CD14-positive monocyte (primary cell): ENCODE results near the gene SLC25A45. TPM values are rescaled to one million over a fixed set of nuclear protein-coding genes. Genes with fewer than 3 reads are reported as not detected.

Experiments used
- DNase-seq, 3 donors: peaks; one replicate each; pipeline ENCODE4 v3.0.0-alpha.2; 2011 to 2022
- H2AFZ ChIP-seq: 2 replicates; pipeline ENCODE4 v1.6.0; 2012; ENCODE audit warnings: mild to moderate bottlenecking, low read depth, low read length, inconsistent platforms; ENCODE audit not compliant: insufficient read depth, poor library complexity, severe bottlenecking
- H3K27ac ChIP-seq, 2 donors: 1 replicate in 1 of 2; 2 replicates in 1 of 2; pipeline ENCODE4 v1.5.1; 2012 to 2013; ENCODE audit warnings: low read length in 2 of 2, control low read depth in 1 of 2, inconsistent platforms in 1 of 2, low read depth in 1 of 2, mild to moderate bottlenecking in 1 of 2
- H3K27me3 ChIP-seq, 2 donors: one replicate each; pipeline versions ENCODE4 v1.6.0 to v1.6.1; 2011 to 2013; ENCODE audit warnings: low read length in 2 of 2; ENCODE audit not compliant: control insufficient read depth in 2 of 2, insufficient read depth in 2 of 2
- H3K36me3 ChIP-seq, 2 donors: replicated peaks in 1 of 2; 1 replicate in 1 of 2; 2 replicates in 1 of 2; pipeline versions ENCODE4 v1.5.1 to v1.6.1; 2012 to 2013; ENCODE audit warnings: low read length in 2 of 2, control low read depth in 1 of 2, inconsistent platforms in 1 of 2, mild to moderate bottlenecking in 1 of 2; ENCODE audit not compliant: insufficient read depth in 2 of 2, control insufficient read depth in 1 of 2
- H3K4me1 ChIP-seq, 2 donors: 1 replicate in 1 of 2; 2 replicates in 1 of 2; pipeline versions ENCODE4 v1.5.1 to v1.6.1; 2012 to 2013; ENCODE audit warnings: low read length in 2 of 2, control low read depth in 1 of 2, inconsistent platforms in 1 of 2, mild to moderate bottlenecking in 1 of 2, moderate library complexity in 1 of 2; ENCODE audit not compliant: insufficient read depth in 2 of 2, control insufficient read depth in 1 of 2
- H3K4me2 ChIP-seq: replicated peaks from 2 replicates; pipeline ENCODE3; 2012; ENCODE audit warnings: low read length, moderate library complexity, mild to moderate bottlenecking; ENCODE audit not compliant: poor library complexity, severe bottlenecking; ENCODE audit errors: extremely low read depth
- H3K4me3 ChIP-seq, 3 experiments: fragments of 200-600 bp in 1 of 3; sonication (generic) in 1 of 3; replicated peaks in 1 of 3; 1 replicate in 2 of 3; 2 replicates in 1 of 3; pipeline ENCODE4 v1.5.1; 2011 to 2013; ENCODE audit warnings: low read length in 3 of 3, mild to moderate bottlenecking in 3 of 3, control low read depth in 2 of 3, low read depth in 2 of 3, inconsistent platforms in 1 of 3, moderate library complexity in 1 of 3
- H3K79me2 ChIP-seq: 2 replicates; pipeline ENCODE4 v1.6.0; 2012; ENCODE audit warnings: mild to moderate bottlenecking, control low read depth, inconsistent platforms, low read length, moderate library complexity; ENCODE audit not compliant: insufficient read depth
- H3K9ac ChIP-seq: 2 replicates; pipeline ENCODE4 v1.6.0; 2017; ENCODE audit warnings: low read length, mild to moderate bottlenecking; ENCODE audit not compliant: insufficient read depth, poor library complexity, severe bottlenecking
- H3K9me3 ChIP-seq, 2 donors: replicated peaks in 1 of 2; 1 replicate in 1 of 2; 2 replicates in 1 of 2; pipeline versions ENCODE4 v1.5.1 to v1.6.1; 2012 to 2013; ENCODE audit warnings: low read length in 2 of 2, control low read depth in 1 of 2; ENCODE audit not compliant: control insufficient read depth in 1 of 2, insufficient read depth in 1 of 2
- H4K20me1 ChIP-seq: 2 replicates; pipeline ENCODE4 v1.6.0; 2012; ENCODE audit warnings: mild to moderate bottlenecking, low read length, control low read depth, moderate library complexity; ENCODE audit not compliant: insufficient read depth
- H3K27ac Mint-ChIP-seq, 7 donors: one replicate each; pipeline ENCODE4 v1.8.0; 2020; ENCODE audit warnings: mild to moderate bottlenecking in 7 of 7, mixed read lengths in 7 of 7, moderate library complexity in 6 of 7, inconsistent platforms in 2 of 7
- H3K27me3 Mint-ChIP-seq, 3 donors: one replicate each; pipeline ENCODE4 v1.8.0; 2021 to 2022; ENCODE audit warnings: low read depth in 3 of 3, mild to moderate bottlenecking in 3 of 3, mixed read lengths in 3 of 3, moderate library complexity in 3 of 3, inconsistent platforms in 1 of 3
- H3K36me3 Mint-ChIP-seq, 2 donors: one replicate each; pipeline ENCODE4 v1.8.0; 2020; ENCODE audit warnings: mixed read lengths in 2 of 2, inconsistent platforms in 1 of 2, mild to moderate bottlenecking in 1 of 2
- H3K4me1 Mint-ChIP-seq: one replicate; pipeline ENCODE4 v1.8.0; 2020; ENCODE audit warnings: mild to moderate bottlenecking, mixed read lengths
- H3K4me3 Mint-ChIP-seq, 2 donors: one replicate each; pipeline ENCODE4 v1.8.0; 2020; ENCODE audit warnings: mild to moderate bottlenecking in 2 of 2, mixed read lengths in 2 of 2, moderate library complexity in 1 of 2
- H3K9me3 Mint-ChIP-seq, 7 donors: one replicate each; pipeline ENCODE4 v1.8.0; 2020 to 2022; ENCODE audit warnings: mixed read lengths in 7 of 7, mild to moderate bottlenecking in 6 of 7, moderate library complexity in 6 of 7, inconsistent platforms in 2 of 7
- CTCF ChIP-seq: fragments of 200-600 bp; IDR thresholded peaks from one replicate; pipeline ENCODE4 v1.8.0; 2022; ENCODE audit warnings: antibody characterized with exemption, mild to moderate bottlenecking
- WGBS: methylation state at CpG from one replicate; pipeline ENCODE4 v1.1.5; 2013; ENCODE audit warnings: missing lambda C conversion rate; ENCODE audit not compliant: insufficient coverage; 5-methylcytosine and 5-hydroxymethylcytosine counted together
- intact Hi-C, 2 donors: fragments of 100-400 bp; cut with micrococcal nuclease; formaldehyde crosslinking; loops; one replicate each; pipeline versions ENCODE4 v1.15.0 to v1.15.1; 2023
- polyA plus RNA-seq, 3 donors: library from polyadenylated mRNA; depleted of rRNA in 1 of 3; unstranded in 2 of 3; stranded (reverse) in 1 of 3; fragments of 300-500 nt in 2 of 3; fragments of >200 nt in 1 of 3; fragmentation: Illumina TruSeq in 2 of 3; gene quantifications; 1 replicate in 2 of 3; 2 replicates in 1 of 3; pipeline ENCODE4 v1.2.3, GENCODE V29; 2012 to 2021

SLC25A45 gene
- polyA plus RNA-seq, 3 donors: 3.7 to 11.3 (median 4.1) TPM

- Mint-ChIP-seq H3K4me1 (peaks cover 19% of the 10 kb centered on the region), H3K36me3 (peaks cover 49 to 68% of the 10 kb centered on the region in 2 donors), H3K27ac (peak overlapping the region in 1 of 7 donors; percentile 41), H3K9me3 (peaks cover 0 to 2% (median 0%) of the 10 kb centered on the region in 7 donors), H3K4me3 (no peak overlapping the region), H3K27me3 (peaks cover 0 to 4% (median under 1%) of the 10 kb centered on the region in 3 donors)
- peaks cover 12% of the 10 kb centered on the region for H3K79me2 ChIP-seq
- no peak overlapping the region for H3K4me2 ChIP-seq
- peaks cover 17 to 18% of the 10 kb centered on the region in 2 donors for H3K4me1 ChIP-seq
- H3K9ac ChIP-seq: no peak overlapping the region
- TF ChIP-seq CTCF: no peak
- no peak overlapping the region for H3K4me3 ChIP-seq
- H4K20me1 ChIP-seq: peaks cover 40% of the 10 kb centered on the region
- no peaks in the 10 kb centered on the region for H3K27me3 ChIP-seq
- no peak overlapping the region for H3K27ac ChIP-seq
- intact Hi-C loops: loop anchor here in 1 of 2 donors (10.0 kb wide), 1 partner anchor 48 kb away; no protein-coding TSS in a partner anchor
- no peaks in the 10 kb centered on the region for H3K9me3 ChIP-seq
- 90% methylated on average over 18 of the region's 24 CpGs for WGBS
- no peak for DNase-seq
- H3K36me3 ChIP-seq: peaks cover 46 to 60% of the 10 kb centered on the region in 2 donors
- no peak overlapping the region for H2AFZ ChIP-seq
Observed at GRCh38 chr11:65412271-65413076, 30.0 kb upstream of the SLC25A45 start.

DNA sequence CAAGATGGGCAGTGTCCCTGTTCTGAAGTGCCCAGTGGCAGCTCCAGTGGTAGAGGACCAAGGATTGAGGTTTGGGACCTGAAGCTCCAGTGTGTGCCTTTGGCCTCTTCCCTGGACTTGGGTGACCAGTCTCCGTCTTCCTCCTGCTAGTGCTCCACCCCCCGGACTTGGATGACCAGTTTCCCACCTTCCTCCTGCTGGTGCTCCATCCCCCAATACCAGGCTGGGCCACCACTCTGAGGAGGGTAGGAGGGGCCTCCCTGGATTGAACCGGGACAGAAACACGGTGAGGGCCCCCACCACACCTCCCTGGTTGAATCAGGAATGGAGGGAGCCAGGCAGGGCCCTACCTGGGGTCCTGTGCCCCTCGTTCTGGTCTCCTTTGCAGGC is 29.2 kb upstream of the SLC25A45 start:
- Histone ChIP-seq H3K9ac (no peak overlapping the region), H3K4me3 (no peak overlapping the region), H3K79me2 (peaks cover 4% of the 10 kb centered on the region), H3K4me1 (peaks cover 9 to 10% of the 10 kb centered on the region in 2 donors), H3K9me3 (no peaks in the 10 kb centered on the region), H3K27me3 (no peaks in the 10 kb centered on the region), H3K36me3 (peaks cover 46 to 68% of the 10 kb centered on the region in 2 donors), H2AFZ (no peak overlapping the region), H3K27ac (no peak overlapping the region), H4K20me1 (peaks cover 33% of the 10 kb centered on the region), H3K4me2 (no peak overlapping the region)
- Mint-ChIP-seq H3K4me3 (no peak overlapping the region), H3K4me1 (peaks cover 11% of the 10 kb centered on the region), H3K36me3 (peaks cover 49 to 76% of the 10 kb centered on the region in 2 donors), H3K9me3 (peaks cover 0 to 2% (median 0%) of the 10 kb centered on the region in 7 donors), H3K27me3 (peaks cover 0 to 4% (median 0%) of the 10 kb centered on the region in 3 donors), H3K27ac (no peak overlapping the region)
- intact Hi-C loops: loop anchor here in 1 of 2 donors (10.0 kb wide), 1 partner anchor 47 kb away; no protein-coding TSS in a partner anchor
- TF ChIP-seq CTCF: no peak
- DNase-seq: no peak
- no CpG with 5 or more reads among the region's 5 CpGs for WGBS
